ENCODE measurements around the gene LRPPRC. TPM values are rescaled to one million over a fixed set of nuclear protein-coding genes. Genes with fewer than 3 reads are reported as not detected.

LRPPRC gene
- total RNA-seq: 10 to 100 TPM; 47.1 to 66.7 (median 55.6) TPM

- no peak for TF ChIP-seq CTCF (IDR thresholded peaks at IDR 0.05; ENCODE audit: low read depth)
These were observed at the start of gene LRPPRC for GRCh38 chr2:43995733-43996533. Gene LRPPRC (minus strand): TSS chr2:43995989. CDS start chr2:43995947, 42 bp downstream.

- TF ChIP-seq CTCF (IDR thresholded peaks at IDR 0.05; ENCODE audit: low read depth): no peak
These were observed 49.3 kb upstream of the LRPPRC start for GRCh38 chr2:44045061-44045460.

GRCh38 chr2:44044281-44044720, 48.5 kb upstream of the LRPPRC start:
- TF ChIP-seq CTCF (IDR thresholded peaks at IDR 0.05; ENCODE audit: low read depth): no peak

GRCh38 chr2:44040365-44040764, 44.6 kb upstream of the LRPPRC start:
- no peak for TF ChIP-seq CTCF (IDR thresholded peaks at IDR 0.05; ENCODE audit: low read depth)

- no peak for TF ChIP-seq CTCF (IDR thresholded peaks at IDR 0.05; ENCODE audit: low read depth)
These were observed 42.5 kb upstream of the LRPPRC start for GRCh38 chr2:44038277-44038676.

GRCh38 chr2:44037221-44037620, 41.4 kb upstream of the LRPPRC start:
- no peak for TF ChIP-seq CTCF (IDR thresholded peaks at IDR 0.05; ENCODE audit: low read depth)

GRCh38 chr2:44033947-44034346, 38.2 kb upstream of the LRPPRC start:
- TF ChIP-seq CTCF (IDR thresholded peaks at IDR 0.05; ENCODE audit: low read depth): no peak
